HG02763 (cell line): ENCODE data around the gene EHD3.

Source experiments
- ATAC-seq: cut with Tn5 transposase; IDR thresholded peaks from one replicate; pipeline ENCODE4 v1.9.1; 2021; ENCODE audit warnings: mild to moderate bottlenecking, moderate library complexity; ENCODE audit not compliant: unreplicated experiment

Gene EHD3

DNA sequence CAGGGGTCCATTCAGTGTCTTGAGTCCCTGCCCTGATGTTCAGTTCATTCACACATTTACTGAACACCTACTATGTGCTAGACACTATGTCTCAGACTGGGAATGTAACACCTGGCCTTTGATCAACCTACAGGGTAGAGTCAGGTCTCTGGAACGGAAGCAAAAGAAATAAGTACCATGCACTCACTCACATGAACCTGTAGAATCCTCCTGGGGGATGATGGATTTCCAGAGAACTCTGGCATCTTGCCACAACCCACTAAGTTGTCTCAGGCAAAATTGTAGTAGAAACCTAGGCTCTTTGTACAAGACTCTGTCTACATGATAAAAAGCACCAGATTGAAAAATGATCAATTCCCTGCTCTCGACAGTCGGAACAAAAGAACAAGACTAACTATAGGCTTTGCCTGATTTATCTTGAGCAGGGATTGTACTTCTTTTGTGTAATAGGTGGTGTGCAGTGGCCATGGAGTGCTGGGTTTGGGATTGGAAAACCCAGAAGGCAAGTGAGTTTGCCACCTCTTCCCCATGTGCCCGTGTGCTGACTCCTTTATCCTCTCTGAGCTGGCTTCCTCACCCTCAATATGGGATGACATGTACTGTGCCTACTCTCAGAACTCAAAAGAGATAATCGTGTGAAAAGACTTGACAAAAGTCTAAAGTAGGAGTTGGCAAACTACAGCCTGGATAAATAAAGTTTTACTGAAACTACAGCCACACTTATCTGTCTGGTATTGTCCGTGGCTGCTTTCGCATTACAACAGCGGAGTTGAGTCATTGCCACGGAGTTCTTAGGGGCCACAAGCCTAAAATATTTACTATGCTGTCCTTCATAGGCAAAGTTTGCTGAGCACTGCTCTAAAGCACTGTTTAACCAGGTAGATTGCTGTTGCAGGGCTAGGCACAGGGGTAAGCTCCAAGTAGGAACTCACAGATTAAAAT is 21.0 kb upstream of the EHD3 start:
- no peak for ATAC-seq

- ATAC-seq, result no peak
Observed at GRCh38 chr2:31213601-31214443, 20.1 kb upstream of the EHD3 start.

GRCh38 chr2:31214444-31214915 is 19.5 kb upstream of the EHD3 start:
- no peak for ATAC-seq

DNA sequence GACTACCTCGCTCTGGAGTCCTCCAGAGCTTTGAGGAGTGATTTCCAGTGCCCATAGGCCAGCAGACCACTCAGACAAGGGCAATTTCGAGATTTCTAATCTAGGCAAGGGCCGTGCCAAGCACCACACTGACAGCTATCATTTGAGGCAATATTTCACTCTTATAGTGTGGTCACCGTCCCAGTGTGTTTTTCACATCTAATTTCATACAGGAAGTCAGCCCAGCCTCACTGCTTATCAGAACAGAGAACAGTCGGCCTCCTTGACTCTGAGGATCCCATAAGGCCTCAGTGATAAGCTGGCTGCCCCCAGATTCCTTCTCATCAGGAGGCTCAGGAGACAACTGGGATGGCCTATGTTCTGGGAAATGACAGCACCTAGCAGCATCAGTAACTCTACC is 17.2 kb upstream of the EHD3 start:
- ATAC-seq, result peak; percentile 52

- no peak for ATAC-seq
Observed at GRCh38 chr2:31217465-31218200, 16.3 kb upstream of the EHD3 start, which contains the start of gene CAPN14. Gene CAPN14, minus strand, starts transcription at chr2:31217515. Its CDS starts 12,068 bp downstream, at chr2:31205447.

DNA sequence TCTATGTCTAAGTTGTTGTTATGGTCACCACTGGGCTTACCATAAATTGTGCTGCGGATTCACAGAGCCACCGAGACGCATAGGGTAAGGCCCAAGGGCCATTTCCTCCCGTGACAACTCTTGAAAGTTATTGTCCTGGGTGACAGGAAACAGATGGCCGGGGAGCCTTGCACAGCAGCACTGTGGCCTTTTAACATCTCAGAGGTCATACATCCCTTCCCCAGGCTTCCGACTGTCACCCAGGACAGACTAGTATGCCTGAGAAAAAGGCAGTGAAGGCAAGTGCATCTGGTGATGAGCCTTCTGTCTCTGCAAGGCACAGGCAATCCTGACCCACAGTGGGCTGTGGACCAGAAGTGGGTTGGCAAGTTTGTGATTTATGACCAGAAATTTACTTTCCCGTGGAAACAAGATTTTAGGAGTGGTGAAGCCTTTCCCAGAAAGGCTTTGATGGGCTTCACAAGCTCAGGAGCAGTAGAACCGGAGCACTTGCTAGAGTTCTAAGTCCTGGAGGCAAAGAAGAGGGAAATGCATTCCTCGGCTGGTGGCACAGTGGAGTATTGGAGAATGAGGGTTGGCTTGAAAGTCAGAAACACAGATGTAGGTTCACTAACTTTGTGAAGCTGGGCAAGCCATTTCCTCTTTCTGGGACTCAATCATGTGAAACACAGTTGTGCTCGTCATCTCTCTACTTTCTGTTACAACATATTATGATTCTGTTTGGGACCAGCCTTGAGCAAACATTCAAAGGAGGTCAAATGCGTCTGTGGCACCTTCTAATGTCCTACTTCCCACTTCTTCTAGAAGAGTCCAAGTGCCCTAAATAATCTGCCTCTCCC is 14.6 kb upstream of the EHD3 start:
- peak; percentile 67 for ATAC-seq

DNA sequence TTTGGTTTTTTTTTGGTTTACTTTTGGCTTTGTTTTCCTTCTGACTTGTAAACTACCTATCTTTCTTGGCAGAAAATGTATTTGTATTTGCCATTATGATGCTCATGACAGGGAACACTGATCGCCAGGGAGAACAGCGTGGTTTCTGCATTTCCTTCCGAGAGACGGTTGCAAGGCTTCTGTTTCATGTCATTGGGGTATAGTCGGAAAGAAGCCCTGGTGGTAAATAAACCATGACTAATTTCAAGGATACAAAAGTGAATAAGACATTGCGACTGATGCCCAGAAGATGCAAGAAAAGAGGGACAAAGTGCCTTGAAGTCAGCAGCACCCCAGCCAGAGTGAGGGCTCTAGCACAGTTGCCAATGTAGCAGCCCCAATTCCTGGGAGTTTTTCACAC is 12.4 kb upstream of the EHD3 start:
- no peak for ATAC-seq

DNA sequence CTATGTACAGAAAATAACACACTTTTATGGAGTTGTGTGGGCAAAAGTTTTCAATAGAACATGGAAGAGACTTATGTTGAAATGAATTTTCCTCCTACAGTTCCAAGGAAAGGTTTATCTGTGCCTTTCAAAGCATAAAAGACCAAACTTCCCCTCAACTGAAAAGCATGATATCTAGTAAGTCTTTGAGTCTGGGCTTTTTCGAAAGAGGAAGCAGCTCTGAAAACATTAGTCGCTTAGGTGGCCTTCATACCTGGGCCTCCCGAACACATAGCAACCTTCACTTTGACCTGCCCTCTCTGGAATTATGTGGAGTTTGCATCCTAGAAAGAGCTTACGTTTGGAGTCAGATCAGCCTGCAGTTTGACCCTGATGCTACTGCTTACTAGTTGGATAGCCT is 11.9 kb upstream of the EHD3 start:
- ATAC-seq, result no peak

DNA sequence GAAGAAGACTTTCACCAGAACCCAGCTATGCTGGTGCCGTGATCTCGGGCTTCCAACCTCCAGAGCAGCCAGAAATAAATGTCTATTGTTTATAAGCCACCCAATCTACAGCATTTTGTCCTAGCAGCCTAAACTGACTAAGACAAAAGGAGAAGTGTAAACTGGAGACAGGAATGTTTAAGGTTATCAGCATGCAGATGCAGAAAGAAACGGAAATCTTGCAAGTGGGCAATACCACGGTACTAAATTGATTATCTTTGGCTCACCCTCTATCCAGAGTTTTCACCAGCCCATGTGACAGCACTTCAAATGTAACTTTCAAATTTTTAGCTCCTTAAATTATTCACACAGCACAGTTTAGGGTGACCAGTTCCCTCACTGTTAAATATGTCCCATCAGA is 10.9 kb upstream of the EHD3 start:
- ATAC-seq, result no peak

DNA sequence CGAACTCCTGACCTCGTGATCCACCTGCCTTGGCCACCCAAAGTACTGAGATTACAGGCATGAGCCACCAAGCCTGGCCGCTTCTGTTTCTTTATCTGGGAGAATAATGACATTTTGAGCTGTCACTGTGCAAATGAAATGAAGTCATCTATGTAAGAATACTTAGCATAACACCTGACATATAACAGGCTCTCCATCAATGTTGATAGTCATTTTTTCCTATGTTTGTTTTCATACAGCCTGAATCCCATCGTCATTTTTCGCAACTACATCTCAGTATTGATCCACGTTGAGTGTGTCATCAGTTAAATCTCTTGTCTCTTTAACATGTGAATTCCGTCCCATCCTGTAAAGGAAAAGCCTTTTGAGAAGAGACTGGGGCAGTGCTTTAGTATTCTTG is 10.2 kb upstream of the EHD3 start:
- no peak for ATAC-seq

- ATAC-seq, result no peak
Observed at GRCh38 chr2:31226266-31226665, 7.7 kb upstream of the EHD3 start.

DNA sequence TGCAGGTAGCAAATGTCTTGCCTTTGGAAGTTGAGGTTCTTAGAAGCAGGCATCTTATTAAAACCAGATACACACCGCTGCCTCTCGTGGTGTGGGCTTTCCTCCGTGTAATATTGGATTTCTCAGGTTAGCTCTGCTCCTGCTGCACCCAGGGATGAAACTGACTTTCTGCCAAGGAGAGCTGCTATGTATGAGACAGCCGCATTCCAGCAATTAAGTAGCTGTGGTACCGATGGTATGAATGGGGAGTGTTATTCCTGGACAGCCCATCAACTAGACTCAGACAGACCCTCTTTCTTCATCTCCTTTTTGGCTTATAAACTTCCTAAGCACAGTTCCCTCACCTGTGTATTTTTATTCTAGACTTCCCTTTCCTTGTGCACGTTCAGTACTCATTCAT is 6.8 kb upstream of the EHD3 start:
- no peak for ATAC-seq

- no peak for ATAC-seq
Observed at GRCh38 chr2:31227711-31228125, 6.2 kb upstream of the EHD3 start.

DNA sequence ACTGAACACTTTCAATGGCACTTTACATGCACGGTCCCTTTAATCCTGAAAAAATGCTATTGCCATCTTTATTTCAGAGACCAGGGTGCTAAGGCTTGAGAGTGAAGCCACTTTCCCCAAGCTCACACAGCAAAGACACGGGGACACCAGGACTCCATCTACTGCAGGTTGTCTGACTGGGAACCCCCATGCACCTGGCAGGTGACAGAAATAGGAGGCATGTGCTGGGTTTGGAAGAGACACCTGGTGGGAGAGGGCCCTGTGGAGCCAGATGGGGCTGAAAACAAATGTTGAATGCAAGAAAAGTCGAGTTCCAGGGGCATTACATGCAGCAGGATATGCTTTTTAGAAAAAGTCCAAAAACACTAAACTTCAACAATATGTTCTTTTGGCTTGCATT is 5.2 kb upstream of the EHD3 start:
- ATAC-seq, result no peak

DNA sequence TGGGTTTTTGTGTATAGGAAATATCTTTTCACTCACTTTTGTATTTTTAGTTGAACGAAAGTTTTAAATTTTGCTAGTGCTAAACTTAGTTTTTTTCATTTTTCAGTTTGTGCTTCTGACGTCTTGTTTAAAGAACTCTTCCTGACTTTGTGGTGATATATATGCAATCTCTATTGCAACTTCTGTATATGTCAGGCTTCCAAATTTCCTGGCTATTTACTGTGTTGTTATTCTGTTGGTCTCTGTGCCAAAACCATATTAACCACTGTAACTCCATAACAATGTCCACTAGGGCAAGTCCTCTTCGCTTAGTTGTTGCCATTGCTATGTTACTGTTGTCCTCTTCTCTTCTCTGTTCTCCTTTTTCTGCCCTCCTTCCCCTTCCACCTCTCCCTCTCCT is 3.2 kb upstream of the EHD3 start:
- no peak for ATAC-seq

DNA sequence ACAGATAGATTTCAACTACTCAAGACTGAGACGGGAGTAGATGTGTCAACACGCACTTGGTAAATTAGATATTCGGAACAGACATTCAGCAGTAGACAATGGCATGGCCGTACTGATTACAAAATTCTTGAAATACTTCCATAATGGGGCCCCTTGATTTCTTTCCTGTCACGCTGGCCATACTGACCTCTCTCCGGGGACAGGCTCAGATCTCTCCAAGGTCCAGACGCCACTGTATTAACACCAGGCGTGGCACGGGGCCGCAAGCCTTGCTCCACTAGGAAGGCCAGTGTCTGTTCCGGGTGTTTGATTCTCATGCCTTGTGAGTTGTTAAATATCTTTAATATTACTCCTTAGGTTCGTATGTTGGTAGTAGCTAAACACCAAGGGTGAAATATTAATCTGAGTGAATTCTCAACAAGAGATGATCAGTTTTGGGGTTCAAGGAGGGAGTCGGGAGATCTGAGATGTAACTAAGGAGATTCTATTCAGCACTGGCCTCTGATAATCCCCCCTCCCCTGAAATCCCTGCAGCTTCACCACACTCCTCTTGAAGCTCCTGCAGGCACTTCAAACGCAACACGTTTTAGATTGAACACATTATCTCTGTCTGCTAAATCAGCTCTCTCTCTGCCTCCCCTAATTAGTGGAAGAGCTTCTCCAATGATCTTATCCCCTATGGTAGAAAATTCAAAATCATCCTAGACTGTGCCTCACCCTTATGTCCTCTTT is 2.2 kb upstream of the EHD3 start:
- ATAC-seq, result no peak

- no peak for ATAC-seq
Observed at GRCh38 chr2:31232586-31232985, 1.4 kb upstream of the EHD3 start.

DNA sequence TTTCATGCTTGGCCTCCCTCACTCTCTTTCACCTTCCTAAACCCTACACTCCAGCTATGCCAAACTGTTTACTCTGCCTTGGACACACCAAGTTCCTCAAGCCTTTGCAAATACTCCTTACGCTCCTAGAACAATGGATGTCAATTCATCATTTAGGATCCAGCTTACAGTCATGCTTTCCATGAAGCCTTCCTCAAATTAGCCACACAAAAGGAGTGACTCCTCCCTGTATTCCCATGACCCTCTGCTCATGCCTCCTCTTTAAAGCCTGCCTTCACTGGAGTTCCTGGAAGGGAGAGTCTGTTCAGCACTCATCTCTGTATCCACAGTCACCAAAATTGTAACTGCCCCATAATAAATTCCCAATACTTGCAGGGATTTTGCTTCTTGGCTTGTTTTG is 721 bp upstream of the EHD3 start:
- no peak for ATAC-seq

DNA sequence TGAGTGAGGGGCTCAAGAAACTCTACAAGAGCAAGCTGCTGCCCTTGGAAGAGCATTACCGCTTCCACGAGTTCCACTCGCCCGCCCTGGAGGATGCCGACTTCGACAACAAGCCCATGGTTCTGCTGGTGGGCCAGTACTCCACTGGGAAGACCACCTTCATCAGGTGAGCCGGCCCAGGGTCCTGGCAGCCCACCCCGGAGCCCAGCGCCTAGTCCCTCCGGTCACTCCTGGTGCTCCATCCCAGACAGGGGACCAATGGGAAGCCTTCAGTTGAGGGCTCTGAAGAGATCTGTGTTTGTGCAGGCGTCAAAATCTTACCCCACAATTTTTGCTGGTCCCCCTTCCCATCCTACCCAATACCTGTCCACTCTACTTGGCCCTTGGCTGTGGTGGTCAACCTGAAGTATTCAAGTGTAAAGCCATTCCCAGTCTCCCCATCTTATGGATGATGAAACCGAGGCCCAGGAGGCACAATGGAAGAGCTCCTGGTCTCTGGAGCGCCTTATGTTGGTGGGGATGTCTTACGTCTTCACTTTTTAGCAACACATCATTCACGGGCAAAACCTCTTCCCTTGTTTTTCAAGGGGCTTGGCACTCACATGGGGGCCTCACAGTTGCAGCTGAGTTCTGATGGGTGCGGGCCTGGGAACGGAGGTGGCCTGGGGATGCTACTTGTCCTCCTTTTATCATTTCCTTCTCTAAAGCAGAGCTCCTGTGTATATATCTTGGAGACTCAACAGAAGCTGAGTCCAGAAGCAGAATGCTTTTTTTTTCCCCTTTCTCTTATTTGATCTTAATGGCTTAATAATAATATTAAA is 941 bp downstream of the EHD3 start:
- no peak for ATAC-seq
